ENCODE data around the gene TM7SF2. TPM values are rescaled to one million over a fixed set of nuclear protein-coding genes. Genes with fewer than 3 reads are reported as not detected.

The TM7SF2 gene
- total RNA-seq, 2 donors from 2014 or later = 97.9 to 108 TPM

DNA sequence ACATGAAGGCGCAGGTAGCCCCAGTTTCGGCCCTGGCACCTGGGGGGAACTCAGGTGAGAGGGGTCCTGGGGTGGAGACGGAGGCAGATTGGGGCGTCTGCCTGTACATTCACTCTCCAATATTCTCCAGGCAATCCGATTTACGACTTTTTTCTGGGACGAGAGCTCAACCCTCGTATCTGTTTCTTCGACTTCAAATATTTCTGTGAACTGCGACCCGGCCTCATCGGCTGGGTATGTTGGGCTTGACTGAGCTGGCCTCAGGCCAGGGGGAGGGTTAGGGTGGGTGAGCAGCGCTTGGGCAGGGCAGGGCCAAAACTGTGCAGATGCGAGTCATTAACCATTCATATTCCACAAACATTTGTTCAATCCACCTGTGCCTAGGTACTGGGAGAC, 1.7 kb downstream of the TM7SF2 start:
- peak overlapping the region; percentile 89 for H3K4me3 Mint-ChIP-seq
- no peak overlapping the region for H3K27ac ChIP-seq (ENCODE audit: low read depth, low read length)
- H3K36me3 Mint-ChIP-seq (ENCODE audit: low read depth) = peaks cover 8% of the 10 kb centered on the region
- no peaks in the 10 kb centered on the region for H3K9me3 ChIP-seq (ENCODE audit: control insufficient read depth, low read length)
- H3K27ac Mint-ChIP-seq = peak overlapping the region; percentile 48
- H3K4me1 Mint-ChIP-seq = peaks cover 7% of the 10 kb centered on the region
- TF ChIP-seq, protein P1, sequence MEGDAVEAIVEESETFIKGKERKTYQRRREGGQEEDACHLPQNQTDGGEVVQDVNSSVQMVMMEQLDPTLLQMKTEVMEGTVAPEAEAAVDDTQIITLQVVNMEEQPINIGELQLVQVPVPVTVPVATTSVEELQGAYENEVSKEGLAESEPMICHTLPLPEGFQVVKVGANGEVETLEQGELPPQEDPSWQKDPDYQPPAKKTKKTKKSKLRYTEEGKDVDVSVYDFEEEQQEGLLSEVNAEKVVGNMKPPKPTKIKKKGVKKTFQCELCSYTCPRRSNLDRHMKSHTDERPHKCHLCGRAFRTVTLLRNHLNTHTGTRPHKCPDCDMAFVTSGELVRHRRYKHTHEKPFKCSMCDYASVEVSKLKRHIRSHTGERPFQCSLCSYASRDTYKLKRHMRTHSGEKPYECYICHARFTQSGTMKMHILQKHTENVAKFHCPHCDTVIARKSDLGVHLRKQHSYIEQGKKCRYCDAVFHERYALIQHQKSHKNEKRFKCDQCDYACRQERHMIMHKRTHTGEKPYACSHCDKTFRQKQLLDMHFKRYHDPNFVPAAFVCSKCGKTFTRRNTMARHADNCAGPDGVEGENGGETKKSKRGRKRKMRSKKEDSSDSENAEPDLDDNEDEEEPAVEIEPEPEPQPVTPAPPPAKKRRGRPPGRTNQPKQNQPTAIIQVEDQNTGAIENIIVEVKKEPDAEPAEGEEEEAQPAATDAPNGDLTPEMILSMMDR (conservative IDR thresholded peaks at IDR 0.05) = no peak
- H3K27me3 ChIP-seq (ENCODE audit: control insufficient read depth, insufficient read depth, low read length, poor library complexity, severe bottlenecking) = no peaks in the 10 kb centered on the region
- H3K9me3 Mint-ChIP-seq = no peaks in the 10 kb centered on the region
- no peak for DNase-seq
- H3K4me3 ChIP-seq (ENCODE audit: low read length) = peak overlapping the region; percentile 87
- 76 to 80% methylated on average over 1 to 13 of the region's 14 CpGs for WGBS, 2 experiments (ENCODE audit: insufficient coverage in 1 of 2, insufficient read length in 1 of 2)
- no peaks in the 10 kb centered on the region for H3K27me3 Mint-ChIP-seq (ENCODE audit: insufficient read depth)
- H3K4me1 ChIP-seq (ENCODE audit: control insufficient read depth, insufficient read depth, low read length) = peaks cover 8% of the 10 kb centered on the region
- peaks cover 33% of the 10 kb centered on the region for H3K36me3 ChIP-seq (ENCODE audit: control insufficient read depth, insufficient read depth, low read length)
- no peak overlapping the region for H3K9ac ChIP-seq (ENCODE audit: extremely low read depth, low read length, poor library complexity, severe bottlenecking)

DNA sequence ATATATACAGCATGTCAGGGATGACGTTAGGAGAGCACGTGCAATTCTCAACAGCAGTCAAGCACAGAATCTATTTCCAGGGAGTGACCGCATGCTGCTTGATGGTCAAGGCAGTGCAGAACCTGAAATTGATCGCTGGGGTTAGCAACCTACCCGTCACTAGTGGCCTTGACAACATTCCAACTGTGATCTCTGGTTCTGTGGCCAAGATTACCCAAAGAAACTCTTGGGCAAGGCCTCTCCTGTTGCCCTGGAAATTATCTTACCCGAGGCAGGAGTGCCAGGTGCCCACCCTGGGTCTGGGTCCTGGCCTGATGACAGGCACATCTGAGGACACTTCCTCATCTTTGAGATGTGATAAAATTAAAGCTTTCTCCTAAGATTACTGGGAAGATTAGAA, 2.2 kb downstream of the TM7SF2 start:
- TF ChIP-seq, protein P1 (conservative IDR thresholded peaks at IDR 0.05) = no peak
- H3K4me3 Mint-ChIP-seq = peak overlapping the region; percentile 89
- Histone ChIP-seq H3K27ac (ENCODE audit: low read depth, low read length) (no peak overlapping the region), H3K36me3 (ENCODE audit: control insufficient read depth, insufficient read depth, low read length) (peaks cover 38% of the 10 kb centered on the region), H3K27me3 (ENCODE audit: control insufficient read depth, insufficient read depth, low read length, poor library complexity, severe bottlenecking) (no peaks in the 10 kb centered on the region), H3K4me3 (ENCODE audit: low read length) (peak overlapping the region; percentile 87), H3K9me3 (ENCODE audit: control insufficient read depth, low read length) (no peaks in the 10 kb centered on the region), H3K9ac (ENCODE audit: extremely low read depth, low read length, poor library complexity, severe bottlenecking) (no peak overlapping the region), H3K4me1 (ENCODE audit: control insufficient read depth, insufficient read depth, low read length) (peaks cover 8% of the 10 kb centered on the region)
- no peaks in the 10 kb centered on the region for H3K9me3 Mint-ChIP-seq
- H3K27me3 Mint-ChIP-seq (ENCODE audit: insufficient read depth) = no peaks in the 10 kb centered on the region
- H3K36me3 Mint-ChIP-seq (ENCODE audit: low read depth) = peaks cover 11% of the 10 kb centered on the region
- WGBS, 2 experiments (ENCODE audit: insufficient coverage in 1 of 2, insufficient read length in 1 of 2) = 92 to 94% methylated on average over 5 to 6 of the region's 6 CpGs
- H3K4me1 Mint-ChIP-seq = peaks cover 7% of the 10 kb centered on the region
- no peak for DNase-seq
- H3K27ac Mint-ChIP-seq = no peak overlapping the region

DNA sequence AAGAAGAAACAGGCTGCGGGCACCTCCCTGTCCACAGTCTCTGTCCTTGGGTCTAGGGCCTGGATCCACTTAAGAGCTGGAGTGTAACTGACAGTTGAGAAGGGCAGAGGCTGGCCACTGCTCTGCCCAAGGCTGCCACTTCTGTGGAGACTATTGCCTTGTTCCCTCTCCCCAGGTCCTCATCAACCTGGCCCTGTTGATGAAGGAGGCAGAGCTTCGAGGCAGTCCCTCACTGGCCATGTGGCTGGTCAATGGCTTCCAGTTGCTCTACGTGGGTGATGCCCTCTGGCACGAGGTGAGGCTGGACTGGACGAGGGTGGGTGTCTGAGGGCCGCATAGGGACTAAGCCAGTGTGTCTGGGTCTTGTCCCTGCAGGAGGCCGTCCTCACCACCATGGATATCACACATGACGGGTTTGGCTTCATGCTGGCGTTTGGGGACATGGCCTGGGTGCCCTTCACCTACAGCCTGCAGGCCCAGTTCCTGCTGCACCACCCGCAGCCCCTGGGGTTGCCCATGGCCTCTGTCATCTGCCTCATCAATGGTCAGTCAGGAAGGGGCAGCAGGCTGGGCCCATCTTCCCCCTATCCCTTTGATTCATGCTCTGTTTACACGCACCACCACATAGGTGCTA, 3.0 kb downstream of the TM7SF2 start:
- no peaks in the 10 kb centered on the region for H3K27me3 ChIP-seq (ENCODE audit: control insufficient read depth, insufficient read depth, low read length, poor library complexity, severe bottlenecking)
- H3K27me3 Mint-ChIP-seq (ENCODE audit: insufficient read depth) = no peaks in the 10 kb centered on the region
- peaks cover 7% of the 10 kb centered on the region for H3K4me1 Mint-ChIP-seq
- no peak for DNase-seq
- H3K4me3 ChIP-seq (ENCODE audit: low read length) = no peak overlapping the region
- H3K36me3 Mint-ChIP-seq (ENCODE audit: low read depth) = peaks cover 14% of the 10 kb centered on the region
- TF ChIP-seq, protein P1 (conservative IDR thresholded peaks at IDR 0.05) = no peak
- no peaks in the 10 kb centered on the region for H3K9me3 Mint-ChIP-seq
- no peaks in the 10 kb centered on the region for H3K9me3 ChIP-seq (ENCODE audit: control insufficient read depth, low read length)
- H3K36me3 ChIP-seq (ENCODE audit: control insufficient read depth, insufficient read depth, low read length) = peaks cover 45% of the 10 kb centered on the region
- H3K4me3 Mint-ChIP-seq = no peak overlapping the region
- no peak overlapping the region for H3K9ac ChIP-seq (ENCODE audit: extremely low read depth, low read length, poor library complexity, severe bottlenecking)
- peaks cover 8% of the 10 kb centered on the region for H3K4me1 ChIP-seq (ENCODE audit: control insufficient read depth, insufficient read depth, low read length)
- H3K27ac ChIP-seq (ENCODE audit: low read depth, low read length) = no peak overlapping the region
- WGBS, 2 experiments (ENCODE audit: insufficient coverage in 1 of 2, insufficient read length in 1 of 2) = 93 to 99% methylated on average over 9 to 11 of the region's 11 CpGs
- no peak overlapping the region for H3K27ac Mint-ChIP-seq
